IMR-90 (cell line): ENCODE data around the gene MTA3.

ENCODE experiments used
- RFX5 ChIP-seq: IDR thresholded peaks from 2 replicates; pipeline ENCODE4 v1.8.0; 2012; ENCODE audit warnings: low read depth, mild to moderate bottlenecking, low read length, moderate library complexity
- TF ChIP-seq, protein P1 (sequence below): conservative IDR thresholded peaks from 2 replicates; pipeline ENCODE4 v1.5.1; 2012; ENCODE audit warnings: mild to moderate bottlenecking, low read depth, low read length, improper control_type of control experiment

DNA sequence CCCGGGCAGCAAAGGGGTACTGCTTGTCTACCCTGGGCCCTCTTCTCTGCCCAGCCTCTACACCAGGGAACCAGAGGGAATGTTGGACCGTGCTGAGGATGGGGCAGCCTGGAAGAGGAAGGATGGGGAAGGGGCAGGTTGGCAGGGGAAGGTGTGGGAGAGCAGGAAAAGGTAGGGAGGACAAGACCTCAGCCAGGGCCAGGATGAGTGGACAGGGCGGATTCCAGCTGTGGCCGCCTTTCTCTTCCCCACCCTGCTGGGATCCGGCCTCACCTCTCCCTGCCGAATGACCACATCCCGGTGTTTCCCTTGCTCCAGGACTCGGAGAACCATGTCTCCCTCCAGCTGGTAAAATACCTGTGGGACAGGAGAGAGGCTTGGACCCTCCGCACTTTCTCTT lies 215.1 kb downstream of the MTA3 start:
- TF ChIP-seq, protein P1, sequence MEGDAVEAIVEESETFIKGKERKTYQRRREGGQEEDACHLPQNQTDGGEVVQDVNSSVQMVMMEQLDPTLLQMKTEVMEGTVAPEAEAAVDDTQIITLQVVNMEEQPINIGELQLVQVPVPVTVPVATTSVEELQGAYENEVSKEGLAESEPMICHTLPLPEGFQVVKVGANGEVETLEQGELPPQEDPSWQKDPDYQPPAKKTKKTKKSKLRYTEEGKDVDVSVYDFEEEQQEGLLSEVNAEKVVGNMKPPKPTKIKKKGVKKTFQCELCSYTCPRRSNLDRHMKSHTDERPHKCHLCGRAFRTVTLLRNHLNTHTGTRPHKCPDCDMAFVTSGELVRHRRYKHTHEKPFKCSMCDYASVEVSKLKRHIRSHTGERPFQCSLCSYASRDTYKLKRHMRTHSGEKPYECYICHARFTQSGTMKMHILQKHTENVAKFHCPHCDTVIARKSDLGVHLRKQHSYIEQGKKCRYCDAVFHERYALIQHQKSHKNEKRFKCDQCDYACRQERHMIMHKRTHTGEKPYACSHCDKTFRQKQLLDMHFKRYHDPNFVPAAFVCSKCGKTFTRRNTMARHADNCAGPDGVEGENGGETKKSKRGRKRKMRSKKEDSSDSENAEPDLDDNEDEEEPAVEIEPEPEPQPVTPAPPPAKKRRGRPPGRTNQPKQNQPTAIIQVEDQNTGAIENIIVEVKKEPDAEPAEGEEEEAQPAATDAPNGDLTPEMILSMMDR: no peak
- no peak for TF ChIP-seq RFX5
